NCI-H460 (cell line): Measurements from ENCODE around the gene TMEM207. TPM values are rescaled to one million over a fixed set of nuclear protein-coding genes. Genes with fewer than 3 reads are reported as not detected.

Source experiments
- DNase-seq: peaks from one replicate; pipeline ENCODE4 v3.0.0-alpha.2; 2016; ENCODE audit warnings: low read depth; ENCODE audit errors: extremely low read depth
- total RNA-seq: library from RNA; depleted of rRNA; stranded (reverse); fragments of >200 nt; shearing (Covaris generic); gene quantifications from 2 replicates; pipeline ENCODE4 v1.2.3, GENCODE V29; 2014

The TMEM207 gene
- total RNA-seq, 1 experiment from 2014 or later, result not detected

- no peak for DNase-seq
Observed at GRCh38 chr3:190444576-190445145, 5.0 kb downstream of the TMEM207 start.

- no peak for DNase-seq
Observed at GRCh38 chr3:190444006-190444405, 5.7 kb downstream of the TMEM207 start.

GRCh38 chr3:190443257-190443656 is 6.4 kb downstream of the TMEM207 start:
- DNase-seq, result peak; percentile 30

GRCh38 chr3:190442240-190442639 is 7.5 kb downstream of the TMEM207 start:
- no peak for DNase-seq

GRCh38 chr3:190436331-190436730 is 13.4 kb downstream of the TMEM207 start:
- no peak for DNase-seq

GRCh38 chr3:190435618-190436017 is 14.1 kb downstream of the TMEM207 start:
- no peak for DNase-seq

GRCh38 chr3:190433626-190434025 is 16.1 kb downstream of the TMEM207 start:
- DNase-seq, result no peak

- DNase-seq, result no peak
Observed at GRCh38 chr3:190432216-190432615, 17.5 kb downstream of the TMEM207 start.

GRCh38 chr3:190430906-190431305 is 18.8 kb downstream of the TMEM207 start:
- no peak for DNase-seq

GRCh38 chr3:190429681-190430080 is 20.0 kb downstream of the TMEM207 start:
- DNase-seq, result no peak

- DNase-seq, result no peak
Observed at GRCh38 chr3:190426806-190427507, 22.7 kb downstream of the TMEM207 start.

GRCh38 chr3:190425833-190426232 is 23.9 kb downstream of the TMEM207 start:
- DNase-seq, result no peak

GRCh38 chr3:190424478-190425439 is 24.9 kb downstream of the TMEM207 start:
- peak; percentile 82 for DNase-seq

- DNase-seq, result no peak
Observed at GRCh38 chr3:190424108-190424477, 25.6 kb downstream of the TMEM207 start.

- no peak for DNase-seq
Observed at GRCh38 chr3:190414297-190414696, 35.4 kb downstream of the TMEM207 start.

GRCh38 chr3:190404715-190405114 is 45.0 kb downstream of the TMEM207 start:
- no peak for DNase-seq

- no peak for DNase-seq
Observed at GRCh38 chr3:190401963-190402362, 47.7 kb downstream of the TMEM207 start.

- DNase-seq, result no peak
Observed at GRCh38 chr3:190399677-190400076, 50.0 kb downstream of the TMEM207 start.

GRCh38 chr3:190397889-190398288 is 51.8 kb downstream of the TMEM207 start:
- no peak for DNase-seq

- no peak for DNase-seq
Observed at GRCh38 chr3:190396001-190396400, 53.7 kb downstream of the TMEM207 start.

- DNase-seq, result no peak
Observed at GRCh38 chr3:190388703-190389102, 61.0 kb downstream of the TMEM207 start.
